Neutrophil (primary cell): ENCODE data around the gene SLC31A1.

ENCODE experiments used
- H3K27ac ChIP-seq: fragments of 200-600 bp; sonication (generic); 2 replicates; pipeline ENCODE4 v1.5.1; 2016; ENCODE audit warnings: mild to moderate bottlenecking, moderate library complexity
- H3K27me3 ChIP-seq: fragments of 200-600 bp; sonication (generic); 2 replicates; pipeline ENCODE4 v1.6.0; 2016; ENCODE audit warnings: mild to moderate bottlenecking
- H3K36me3 ChIP-seq: fragments of 200-600 bp; sonication (generic); 2 replicates; pipeline ENCODE4 v1.5.1; 2017
- H3K4me1 ChIP-seq, 2 experiments: fragments of 200-600 bp in 1 of 2; sonication (generic) in 1 of 2; 1 replicate in 1 of 2; 2 replicates in 1 of 2; pipeline versions ENCODE4 v1.5.1 to v1.6.1; 2013 to 2016; ENCODE audit warnings: low read depth in 1 of 2, low read length in 1 of 2, mild to moderate bottlenecking in 1 of 2, moderate library complexity in 1 of 2; ENCODE audit not compliant: control insufficient read depth in 1 of 2, insufficient read depth in 1 of 2
- H3K4me3 ChIP-seq, 2 experiments: fragments of 200-600 bp in 1 of 2; sonication (generic) in 1 of 2; 1 replicate in 1 of 2; 2 replicates in 1 of 2; pipeline ENCODE4 v1.5.1; 2013 to 2016; ENCODE audit warnings: low read depth in 1 of 2, low read length in 1 of 2, mild to moderate bottlenecking in 1 of 2, moderate library complexity in 1 of 2
- H3K9me3 ChIP-seq: fragments of 200-600 bp; sonication (generic); 2 replicates; pipeline ENCODE4 v1.5.1; 2016
- TF ChIP-seq, protein P1 (sequence below): fragments of 200-600 bp; sonication (generic); IDR thresholded peaks from 2 replicates; pipeline ENCODE4 v1.5.1; 2016; ENCODE audit warnings: antibody characterized with exemption

Gene SLC31A1

DNA sequence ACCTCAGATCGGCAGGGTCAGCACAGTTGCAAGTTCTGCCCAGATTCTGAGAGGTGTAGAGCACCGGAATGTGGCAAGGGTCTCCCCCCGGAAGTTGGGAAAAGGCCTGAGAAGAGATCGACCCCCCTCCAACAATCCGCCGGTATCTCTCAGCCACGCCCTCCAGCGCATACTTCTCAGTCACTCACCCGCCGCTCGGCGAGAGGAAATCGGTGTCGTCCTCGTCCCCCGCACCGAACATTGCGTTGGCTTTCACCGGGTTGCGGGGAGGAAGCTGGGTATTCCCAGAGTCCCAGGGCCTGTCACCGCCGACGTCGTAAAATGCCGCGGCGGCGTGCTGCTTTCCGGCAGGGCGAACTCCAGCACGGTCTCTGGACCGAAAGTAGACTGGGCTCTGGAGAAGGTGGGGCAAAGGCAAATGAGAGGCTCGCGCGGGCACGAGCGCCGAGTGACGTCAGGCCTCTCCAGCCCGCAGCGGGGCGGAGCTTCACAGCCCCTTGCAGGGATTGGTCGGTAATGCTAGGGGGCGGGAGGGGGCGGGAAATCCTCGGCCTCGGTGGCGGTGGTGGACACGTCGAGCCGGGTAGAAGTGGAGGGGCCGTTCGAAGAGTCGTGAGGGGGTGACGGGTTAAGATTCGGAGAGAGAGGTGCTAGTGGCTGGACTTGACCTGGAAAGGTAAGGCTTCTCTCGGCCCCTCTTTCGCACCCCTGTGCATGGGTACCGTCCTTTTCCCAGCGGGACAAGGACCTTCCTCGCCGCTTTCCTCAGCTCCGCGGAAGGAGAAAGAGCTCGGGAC is at the start of gene SLC31A1, which contains the start of gene FKBP15:
SLC31A1 (plus strand) TSS at position 542 of the 797 bp plus-strand sequence. CDS start 34,605 bp downstream, outside the sequence.
FKBP15 (minus strand) TSS at position 275 of the 797 bp plus-strand sequence; CDS start at position 241, 34 bp downstream.
- H3K9me3 ChIP-seq = no peaks in the 10 kb centered on the region

DNA sequence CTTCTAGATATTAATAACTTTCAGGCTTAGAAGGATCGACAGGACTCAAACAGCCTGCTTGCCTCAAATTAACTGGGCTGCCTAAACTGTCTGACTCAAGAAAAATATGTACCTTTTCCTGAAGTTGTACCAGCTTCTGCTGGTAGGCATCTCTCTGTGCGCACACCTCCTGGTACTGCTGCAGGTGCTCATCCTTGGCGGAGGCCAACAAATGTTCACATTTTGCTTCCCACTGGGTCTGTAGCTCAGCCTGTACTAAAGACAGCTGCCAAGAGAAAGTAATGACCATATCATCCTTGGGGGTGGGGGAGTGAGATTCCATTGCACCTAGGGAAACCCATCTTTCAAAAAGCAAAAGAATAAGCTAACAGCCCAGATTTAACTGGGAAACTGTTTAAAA is 48.0 kb upstream of the SLC31A1 start:
- peaks cover 93% of the 10 kb centered on the region for H3K36me3 ChIP-seq
- no peak overlapping the region for H3K27ac ChIP-seq
- peaks cover 8 to 12% of the 10 kb centered on the region in 2 experiments for H3K4me1 ChIP-seq
- no peaks in the 10 kb centered on the region for H3K27me3 ChIP-seq
- TF ChIP-seq, protein P1, sequence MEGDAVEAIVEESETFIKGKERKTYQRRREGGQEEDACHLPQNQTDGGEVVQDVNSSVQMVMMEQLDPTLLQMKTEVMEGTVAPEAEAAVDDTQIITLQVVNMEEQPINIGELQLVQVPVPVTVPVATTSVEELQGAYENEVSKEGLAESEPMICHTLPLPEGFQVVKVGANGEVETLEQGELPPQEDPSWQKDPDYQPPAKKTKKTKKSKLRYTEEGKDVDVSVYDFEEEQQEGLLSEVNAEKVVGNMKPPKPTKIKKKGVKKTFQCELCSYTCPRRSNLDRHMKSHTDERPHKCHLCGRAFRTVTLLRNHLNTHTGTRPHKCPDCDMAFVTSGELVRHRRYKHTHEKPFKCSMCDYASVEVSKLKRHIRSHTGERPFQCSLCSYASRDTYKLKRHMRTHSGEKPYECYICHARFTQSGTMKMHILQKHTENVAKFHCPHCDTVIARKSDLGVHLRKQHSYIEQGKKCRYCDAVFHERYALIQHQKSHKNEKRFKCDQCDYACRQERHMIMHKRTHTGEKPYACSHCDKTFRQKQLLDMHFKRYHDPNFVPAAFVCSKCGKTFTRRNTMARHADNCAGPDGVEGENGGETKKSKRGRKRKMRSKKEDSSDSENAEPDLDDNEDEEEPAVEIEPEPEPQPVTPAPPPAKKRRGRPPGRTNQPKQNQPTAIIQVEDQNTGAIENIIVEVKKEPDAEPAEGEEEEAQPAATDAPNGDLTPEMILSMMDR = no peak
- no peaks in the 10 kb centered on the region for H3K9me3 ChIP-seq
- H3K4me3 ChIP-seq = no peak overlapping the region

More for the DNA sequence above, at the start of gene SLC31A1, which contains the start of gene FKBP15:
- H3K4me3 ChIP-seq = peak within 1 kb of the TSS; percentile 87 to 93
- H3K4me1 ChIP-seq = peaks cover 77 to 79% of the 10 kb centered on the region in 2 experiments
- peak within 1 kb of the TSS; percentile 82 for H3K27ac ChIP-seq
- H3K27me3 ChIP-seq = no peaks in the 10 kb centered on the region
- TF ChIP-seq, protein P1 = peak; percentile 42
- H3K36me3 ChIP-seq = no peaks in the 10 kb centered on the region

DNA sequence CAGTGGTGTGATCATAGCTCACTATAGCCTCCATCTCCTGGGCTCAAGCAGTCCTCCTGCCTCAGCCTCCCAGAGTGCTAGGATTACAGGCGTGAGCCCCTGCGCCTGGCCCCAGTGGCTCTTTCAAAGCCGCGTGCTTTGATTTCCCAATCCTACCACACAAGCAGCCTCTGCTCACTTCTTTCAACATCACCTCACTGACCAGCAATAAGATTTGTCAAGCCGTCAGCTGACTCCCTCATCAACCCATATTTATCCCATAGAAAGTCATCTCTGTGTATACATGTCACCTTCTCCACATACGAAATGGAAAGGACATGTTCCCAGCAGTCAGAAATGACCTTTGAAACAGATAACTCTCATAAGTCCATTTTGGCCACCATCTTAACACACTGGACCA is 44.5 kb upstream of the SLC31A1 start:
- no peaks in the 10 kb centered on the region for H3K9me3 ChIP-seq
- peak overlapping the region; percentile 66 for H3K27ac ChIP-seq
- peaks cover 8 to 12% of the 10 kb centered on the region in 2 experiments for H3K4me1 ChIP-seq
- TF ChIP-seq, protein P1 = no peak
- peaks cover 91% of the 10 kb centered on the region for H3K36me3 ChIP-seq
- no peak overlapping the region for H3K4me3 ChIP-seq
- no peaks in the 10 kb centered on the region for H3K27me3 ChIP-seq

DNA sequence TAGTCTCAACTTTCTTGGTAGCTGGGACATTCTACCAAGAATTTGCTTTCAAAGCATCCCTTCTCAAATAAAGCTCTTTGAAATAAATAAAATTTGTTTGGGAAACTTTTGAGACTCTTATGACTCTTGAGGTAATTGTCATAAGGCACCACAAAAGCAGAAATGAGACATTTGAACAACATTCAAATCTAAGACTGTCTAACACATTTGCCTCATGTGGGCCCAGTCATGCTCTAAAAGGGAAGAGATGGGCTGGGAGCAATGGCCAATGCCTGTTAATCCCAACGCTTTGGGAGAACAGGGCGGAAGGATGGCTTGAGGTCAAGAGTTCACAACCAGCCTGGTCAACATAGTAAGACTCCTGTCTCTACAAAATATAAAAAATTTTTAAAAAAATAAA is 44.1 kb upstream of the SLC31A1 start:
- peak overlapping the region; percentile 66 for H3K27ac ChIP-seq
- peaks cover 8 to 12% of the 10 kb centered on the region in 2 experiments for H3K4me1 ChIP-seq
- no peak overlapping the region for H3K4me3 ChIP-seq
- peaks cover 91% of the 10 kb centered on the region for H3K36me3 ChIP-seq
- H3K9me3 ChIP-seq = no peaks in the 10 kb centered on the region
- TF ChIP-seq, protein P1 = no peak
- no peaks in the 10 kb centered on the region for H3K27me3 ChIP-seq

DNA sequence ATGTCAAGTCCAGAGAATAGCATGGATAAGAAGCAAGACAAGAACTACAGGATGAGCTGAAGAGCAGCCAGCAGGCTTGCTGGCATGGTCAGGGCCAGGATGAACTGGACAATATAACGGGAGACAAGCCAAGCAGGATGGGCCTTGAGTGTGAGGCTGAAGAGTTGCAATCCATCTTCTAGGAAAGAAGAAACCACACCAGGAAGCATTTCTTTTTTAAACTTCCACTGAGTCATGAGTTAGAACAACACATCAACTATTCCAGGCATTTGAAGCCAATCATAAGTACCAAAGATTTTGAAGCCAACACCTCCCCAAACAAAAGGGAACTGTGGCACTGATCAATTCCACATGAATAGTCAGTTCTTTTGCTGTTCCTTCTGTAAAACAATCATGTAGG is 43.3 kb upstream of the SLC31A1 start:
- peaks cover 91% of the 10 kb centered on the region for H3K36me3 ChIP-seq
- TF ChIP-seq, protein P1 = no peak
- peaks cover 8 to 12% of the 10 kb centered on the region in 2 experiments for H3K4me1 ChIP-seq
- no peak overlapping the region for H3K4me3 ChIP-seq
- no peaks in the 10 kb centered on the region for H3K9me3 ChIP-seq
- H3K27me3 ChIP-seq = no peaks in the 10 kb centered on the region
- peak overlapping the region; percentile 66 for H3K27ac ChIP-seq
